ENCODE data around the gene ACD. TPM values are rescaled to one million over a fixed set of nuclear protein-coding genes. Genes with fewer than 3 reads are reported as not detected.

ACD gene
- total RNA-seq: 32.0 and 38.8 TPM in 2 replicates

GRCh38 chr16:67659675-67660563 lies at the start of gene ACD:
Gene ACD (minus strand): TSS chr16:67660260. CDS start chr16:67660220, 40 bp downstream.

GRCh38 chr16:67666559-67667452 lies 6.7 kb upstream of the ACD start, which contains the start of the genes C16orf86 and ENKD1:
Gene C16orf86 (plus strand): TSS chr16:67666814. CDS start chr16:67666971, 157 bp downstream.
Gene ENKD1 (minus strand): TSS chr16:67666750. CDS start chr16:67666442, 308 bp downstream.

GRCh38 chr16:67660564-67661028 lies 536 bp upstream of the ACD start, which contains the start of gene PARD6A:
Gene PARD6A (plus strand): TSS chr16:67660960. CDS start chr16:67661039, 79 bp downstream.

Other genes with a start within 250 kb of the ACD start
- gene ZDHHC1, start 243.8 kb downstream of the ACD start, total RNA-seq: 7.4 and 8.9 TPM in 2 replicates
- gene HSD11B2, start 229.1 kb downstream of the ACD start, total RNA-seq: not detected in 2 replicates
- 152 and 268 TPM in 2 replicates for gene ATP6V0D1, start 179.1 kb downstream of the ACD start, total RNA-seq
- not detected in 2 replicates for gene AGRP, start 176.7 kb downstream of the ACD start, total RNA-seq
- gene RIPOR1, start 131.4 kb downstream of the ACD start, total RNA-seq: 26.8 and 37.5 TPM in 2 replicates
- gene CTCF, start 97.7 kb downstream of the ACD start, total RNA-seq: 13.5 and 19.1 TPM in 2 replicates
- 1.4 and 1.6 TPM in 2 replicates for gene CARMIL2, start 15.1 kb downstream of the ACD start, total RNA-seq
- 0.18 and 0.86 TPM in 2 replicates for gene PARD6A, start 700 bp upstream of the ACD start, total RNA-seq
- gene ENKD1, start 6.5 kb upstream of the ACD start, total RNA-seq: 15.4 and 22.5 TPM in 2 replicates
- gene C16orf86, start 6.6 kb upstream of the ACD start, total RNA-seq: 8.4 and 12.4 TPM in 2 replicates
- gene GFOD2, start 59.1 kb upstream of the ACD start, total RNA-seq: 9.7 and 12.4 TPM in 2 replicates
- gene RANBP10, start 146.3 kb upstream of the ACD start, total RNA-seq: 3.2 and 3.5 TPM in 2 replicates
- under 0.01 and 1.4 TPM in 2 replicates for gene TSNAXIP1, start 146.6 kb upstream of the ACD start, total RNA-seq
- gene THAP11, start 182.1 kb upstream of the ACD start, total RNA-seq: 23.6 and 26.9 TPM in 2 replicates
- 103 and 274 TPM in 2 replicates for gene NUTF2, start 186.7 kb upstream of the ACD start, total RNA-seq
- 30.0 and 33.7 TPM in 2 replicates for gene CENPT, start 187.4 kb upstream of the ACD start, total RNA-seq
- 56.0 and 59.7 TPM in 2 replicates for gene EDC4, start 212.8 kb upstream of the ACD start, total RNA-seq
- gene NRN1L, start 224.6 kb upstream of the ACD start, total RNA-seq: 0.89 TPM in 1 of 2 replicates, not detected in the other
- 5.8 and 8.3 TPM in 2 replicates for gene PSKH1, start 233.0 kb upstream of the ACD start, total RNA-seq

All from myometrial cell (primary cell).